T47D (cell line): ENCODE measurements around the gene RELN.

Experiments
- DNase-seq, 2 experiments: peaks; one replicate each; pipeline versions ENCODE4 v3.0.0 to v3.0.0-alpha.2; 2011 to 2012; ENCODE audit warnings: low read depth in 1 of 2, low spot score in 1 of 2
- JUND ChIP-seq: IDR thresholded peaks from 2 replicates; pipeline ENCODE4 v1.6.1; 2012; ENCODE audit warnings: low read depth
- in situ Hi-C: cut with HindIII; loops from 2 replicates; pipeline ENCODE4 v1.10.0; 2016; ENCODE audit warnings: low sequenced_read_pairs, low pct_unique_long_range_greater_than_20kb

The RELN gene

DNA sequence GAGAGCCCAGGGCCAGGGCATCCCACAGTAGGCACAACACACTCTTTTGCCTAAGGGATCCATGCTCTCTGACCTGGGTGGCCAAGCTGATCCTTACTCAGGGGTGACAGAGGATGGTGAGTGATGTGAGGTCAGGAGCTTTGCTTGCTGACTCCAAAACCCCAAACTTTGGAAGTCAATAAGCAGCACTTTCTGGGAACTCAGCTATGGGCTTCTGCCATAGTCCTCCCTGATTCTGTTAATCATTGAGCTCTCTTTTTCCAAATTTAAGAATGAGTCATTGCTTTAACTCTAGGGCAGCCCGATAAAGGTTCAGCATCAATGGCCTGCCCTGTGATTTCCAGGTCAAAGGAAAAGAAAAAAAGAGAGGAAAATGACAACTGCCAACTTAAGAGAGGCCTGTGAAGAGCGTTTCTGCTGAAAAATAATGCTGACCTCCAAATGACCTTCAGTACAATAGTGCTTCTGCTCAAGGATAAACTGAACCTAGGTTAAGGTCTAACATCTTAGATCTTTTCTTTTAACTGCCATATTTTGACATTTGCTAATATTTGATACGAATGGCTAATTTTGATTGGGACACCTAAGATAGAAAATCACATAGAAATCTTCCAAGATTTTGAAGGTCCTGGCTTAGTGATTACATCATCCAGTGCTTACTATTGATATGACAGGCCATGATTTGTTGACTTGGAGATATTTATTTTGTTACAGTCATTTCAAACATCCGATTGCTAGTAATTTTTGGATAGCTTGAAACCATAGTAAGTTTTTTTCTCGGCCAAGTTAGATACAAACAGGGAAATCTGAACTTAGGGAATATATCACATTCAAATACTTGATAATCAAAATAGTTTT lies 20.8 kb upstream of the RELN start:
- in situ Hi-C loops: no loop called here

DNA sequence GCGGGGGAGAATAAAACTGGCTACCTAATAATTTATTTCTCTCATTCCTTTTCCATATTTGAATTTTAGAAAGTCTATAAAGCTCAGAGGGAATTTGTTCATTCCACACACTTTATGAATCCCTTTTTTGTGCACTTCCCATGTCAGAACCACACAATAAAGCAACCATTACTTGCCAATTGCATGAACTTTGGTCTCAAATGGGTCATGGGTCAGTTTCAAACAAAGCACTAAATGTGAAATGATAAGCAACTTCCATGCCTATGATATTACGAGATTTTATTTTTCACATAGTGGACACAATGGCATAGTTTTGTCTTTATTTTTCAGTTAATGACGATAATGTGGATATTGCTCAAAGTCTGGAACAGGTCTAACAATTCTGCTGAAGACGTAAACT lies 18.6 kb upstream of the RELN start:
- in situ Hi-C loops: no loop called here
- no peak for DNase-seq
- no peak for TF ChIP-seq JUND

More for the DNA sequence above, 20.8 kb upstream of the RELN start:
- DNase-seq: no peak
- TF ChIP-seq JUND: no peak

DNA sequence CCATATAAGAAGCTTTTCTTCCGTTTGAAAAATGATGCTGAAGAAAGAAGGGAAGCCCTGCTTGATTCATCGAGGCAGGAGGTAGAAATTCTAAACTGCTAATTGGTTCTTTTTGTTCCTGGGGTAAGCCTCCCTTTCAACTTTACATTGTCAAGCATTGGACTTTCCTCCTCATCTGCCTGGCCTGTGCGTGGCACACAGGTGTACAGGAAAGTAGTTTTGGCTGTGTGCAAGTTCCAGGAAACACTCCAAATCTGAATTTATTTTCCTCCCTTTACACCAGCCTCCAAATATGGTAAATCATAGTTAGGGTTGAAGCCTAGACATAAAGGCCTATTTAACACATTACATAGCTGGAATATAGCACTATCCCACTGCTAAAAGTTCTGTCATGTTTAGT lies 18.2 kb upstream of the RELN start:
- TF ChIP-seq JUND: no peak
- in situ Hi-C loops: no loop called here
- DNase-seq: no peak

DNA sequence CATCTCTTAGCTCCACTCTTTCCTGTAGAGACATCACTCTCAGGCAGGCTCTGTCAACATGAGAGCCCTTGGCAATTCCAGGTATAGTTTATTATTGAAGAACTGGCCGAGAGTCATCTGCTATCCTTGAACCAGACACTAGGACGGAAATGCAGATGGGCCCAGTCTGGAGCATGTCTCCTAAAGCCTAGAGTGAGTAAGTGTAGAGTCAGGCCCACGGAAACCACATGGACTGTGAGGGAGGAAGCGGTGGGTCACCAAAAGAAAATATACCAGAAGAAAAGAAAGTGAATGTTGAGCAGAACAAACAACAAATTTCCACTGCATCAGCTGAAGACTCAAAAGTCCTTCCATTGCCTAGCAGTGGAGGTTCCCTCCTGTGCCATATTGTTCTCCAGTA lies 15.7 kb upstream of the RELN start:
- no peak for TF ChIP-seq JUND
- DNase-seq: no peak
- in situ Hi-C loops: no loop called here

DNA sequence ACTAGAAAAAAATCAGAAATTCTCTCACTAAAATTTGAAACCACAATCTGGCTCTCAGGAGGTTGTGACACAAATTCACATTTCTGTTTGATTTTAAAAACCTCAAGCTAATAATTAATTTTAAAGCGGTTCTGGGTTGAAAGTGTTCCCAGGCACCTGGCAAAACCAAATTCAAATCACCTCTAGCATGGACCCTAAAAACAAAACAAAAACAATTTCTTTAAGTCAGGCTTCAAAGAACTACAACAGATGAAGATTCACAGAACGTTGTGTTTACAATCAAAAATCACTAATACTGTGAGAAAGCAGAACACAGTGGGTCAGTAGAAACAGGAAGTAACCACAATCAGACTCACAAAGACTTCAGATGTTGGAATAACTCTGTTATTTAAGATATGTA lies 7.2 kb upstream of the RELN start:
- TF ChIP-seq JUND: no peak
- in situ Hi-C loops: no loop called here
- no peak for DNase-seq

DNA sequence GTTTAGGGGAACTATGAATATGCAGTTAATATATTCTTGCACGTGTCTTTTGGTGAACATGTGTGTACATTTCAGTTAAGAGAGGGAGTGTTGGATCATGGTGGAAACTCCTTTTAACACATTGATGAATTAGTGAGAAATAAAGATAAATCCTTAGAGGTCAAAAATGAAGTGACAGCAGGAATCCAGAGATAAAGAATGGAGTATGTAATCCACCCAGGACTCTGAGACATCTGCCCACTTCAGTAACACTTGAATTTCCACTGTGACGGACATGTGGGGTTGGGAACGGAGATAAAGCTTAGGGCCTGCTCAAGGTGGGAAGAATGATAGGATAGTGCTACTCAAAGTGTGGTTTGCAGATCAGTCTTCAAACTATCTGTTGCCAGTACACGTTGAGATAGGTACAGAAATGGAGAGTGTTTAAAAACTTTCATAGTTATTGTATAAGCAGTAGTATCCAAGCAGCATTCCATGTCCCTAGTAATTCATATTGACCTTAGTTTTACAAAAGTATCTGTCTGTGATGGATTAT lies 6.6 kb upstream of the RELN start:
- no peak for TF ChIP-seq JUND
- in situ Hi-C loops: no loop called here
- no peak for DNase-seq

DNA sequence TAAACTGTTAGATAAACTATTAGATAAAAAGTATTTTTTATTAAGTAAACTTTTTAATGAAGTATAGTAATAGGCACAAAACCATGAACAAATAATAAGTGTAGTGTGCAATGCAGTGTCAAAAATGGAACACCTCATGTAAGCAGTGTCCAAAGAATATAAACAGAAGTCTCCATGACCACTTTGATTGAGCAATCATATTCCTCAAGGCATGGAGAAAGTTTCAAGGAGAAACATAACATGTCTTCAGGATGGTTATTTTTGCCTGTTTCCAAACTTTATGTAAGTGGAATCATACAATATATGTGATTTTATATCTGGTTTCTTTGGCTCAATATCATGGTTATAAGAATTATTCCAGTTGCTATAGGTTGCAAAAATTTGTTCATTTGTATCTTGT lies 6.1 kb upstream of the RELN start:
- DNase-seq: no peak
- TF ChIP-seq JUND: no peak
- in situ Hi-C loops: no loop called here

DNA sequence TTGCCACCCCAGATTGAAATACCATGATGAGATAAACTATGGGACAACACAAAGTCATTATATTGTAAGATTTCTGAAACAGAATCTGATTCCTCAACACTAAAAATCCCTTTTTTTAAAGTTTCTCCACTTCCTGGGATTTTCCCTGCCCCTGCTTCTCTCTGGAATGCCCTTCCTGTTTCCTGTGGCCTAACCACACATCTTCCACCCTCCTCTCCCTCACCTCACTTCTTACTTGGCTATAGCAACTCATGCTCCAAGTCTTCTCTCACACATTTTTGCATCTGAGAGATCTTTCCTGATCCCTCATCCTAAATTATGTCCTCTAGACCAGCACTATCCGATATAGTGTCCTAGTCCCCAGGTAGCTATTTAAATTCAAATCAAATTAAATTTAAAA lies 4.1 kb upstream of the RELN start:
- no peak for DNase-seq
- no peak for TF ChIP-seq JUND
- in situ Hi-C loops: no loop called here

DNA sequence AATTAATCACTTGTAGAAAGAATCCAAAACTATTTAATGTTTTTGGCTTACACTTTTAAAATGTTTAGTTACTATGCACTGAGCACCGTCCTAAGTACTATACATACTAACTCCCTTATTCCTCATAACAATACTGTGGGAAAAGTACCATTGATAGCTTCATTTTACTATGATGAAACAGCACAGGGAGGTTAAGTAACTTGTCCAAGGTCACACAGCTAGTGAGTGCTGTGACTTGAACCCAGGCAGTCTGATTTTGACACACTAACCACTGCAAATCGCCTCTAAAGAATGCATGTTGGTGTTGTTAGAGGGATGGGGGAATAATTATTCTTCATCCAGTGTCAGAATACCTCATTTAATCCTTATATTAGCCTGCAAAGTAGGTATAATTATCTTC lies 1.9 kb upstream of the RELN start:
- no peak for TF ChIP-seq JUND
- in situ Hi-C loops: no loop called here
- no peak for DNase-seq

DNA sequence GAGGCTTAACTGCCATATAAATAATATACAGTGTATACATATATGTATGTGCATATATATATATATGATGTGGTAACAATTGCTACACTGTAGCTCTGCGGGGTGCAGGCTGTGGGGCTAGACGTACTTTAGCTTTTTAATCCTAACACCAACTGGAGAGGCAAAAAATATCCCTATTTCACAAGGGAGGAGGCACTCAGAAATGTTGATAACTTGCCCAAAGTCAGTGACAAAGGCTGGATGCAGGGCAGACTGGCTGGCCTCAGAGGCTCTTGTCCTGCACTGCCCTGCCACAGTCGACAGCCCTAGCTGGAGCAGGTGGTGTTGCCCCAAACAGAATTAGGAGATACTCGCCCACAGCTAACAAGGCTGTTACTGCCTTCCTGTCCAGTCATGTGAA lies 1.5 kb upstream of the RELN start:
- no peak for TF ChIP-seq JUND
- in situ Hi-C loops: no loop called here
- DNase-seq: no peak

DNA sequence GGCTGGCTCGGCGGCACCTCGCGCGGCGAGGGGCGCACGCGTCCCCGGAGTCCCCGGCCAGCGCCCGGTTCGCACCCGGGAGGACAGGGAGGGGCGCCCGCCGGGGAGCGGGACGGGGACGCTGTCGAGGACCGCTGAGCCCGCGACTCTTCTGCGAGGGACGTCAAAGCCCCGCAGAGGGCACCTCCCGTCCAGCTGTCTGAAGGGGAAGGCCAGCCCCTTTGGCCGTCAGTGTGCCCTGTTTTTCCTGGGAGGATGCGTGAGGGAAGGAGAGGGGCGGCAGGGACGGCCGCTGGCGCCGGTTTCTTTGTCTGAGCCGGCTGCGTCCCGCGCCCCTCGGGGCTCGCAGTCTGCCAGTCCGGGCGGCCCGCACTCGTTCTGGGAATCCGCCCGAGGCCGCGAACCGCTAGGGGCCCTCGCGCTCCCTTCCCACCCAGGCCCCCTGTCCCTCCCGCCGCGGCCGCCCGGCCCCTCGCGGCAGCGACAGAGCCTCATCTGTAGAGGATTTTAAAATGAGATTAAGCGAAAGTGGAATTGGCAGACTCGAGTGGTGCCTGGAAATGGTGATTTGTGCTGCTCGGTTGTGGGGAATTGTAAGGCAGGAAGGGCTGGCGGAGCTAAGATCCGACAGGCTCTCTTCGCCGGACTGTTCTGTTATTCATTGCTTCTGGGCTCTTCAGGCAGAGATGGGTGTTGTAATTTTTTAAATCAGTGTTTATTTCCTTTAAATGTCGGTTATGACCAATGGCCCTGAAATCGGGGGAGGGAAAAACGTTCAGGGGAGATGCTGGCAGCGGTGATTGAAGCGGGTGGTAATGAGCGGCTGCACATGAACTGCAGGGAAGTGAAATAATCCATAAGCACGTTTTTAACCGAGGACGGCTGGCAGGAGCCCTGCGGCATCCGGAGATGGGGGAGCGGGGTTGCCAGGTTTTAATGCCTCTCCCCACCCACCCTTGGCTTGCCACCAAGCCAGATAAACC lies 618 bp upstream of the RELN start:
- DNase-seq: no peak
- in situ Hi-C loops: no loop called here
- no peak for TF ChIP-seq JUND

DNA sequence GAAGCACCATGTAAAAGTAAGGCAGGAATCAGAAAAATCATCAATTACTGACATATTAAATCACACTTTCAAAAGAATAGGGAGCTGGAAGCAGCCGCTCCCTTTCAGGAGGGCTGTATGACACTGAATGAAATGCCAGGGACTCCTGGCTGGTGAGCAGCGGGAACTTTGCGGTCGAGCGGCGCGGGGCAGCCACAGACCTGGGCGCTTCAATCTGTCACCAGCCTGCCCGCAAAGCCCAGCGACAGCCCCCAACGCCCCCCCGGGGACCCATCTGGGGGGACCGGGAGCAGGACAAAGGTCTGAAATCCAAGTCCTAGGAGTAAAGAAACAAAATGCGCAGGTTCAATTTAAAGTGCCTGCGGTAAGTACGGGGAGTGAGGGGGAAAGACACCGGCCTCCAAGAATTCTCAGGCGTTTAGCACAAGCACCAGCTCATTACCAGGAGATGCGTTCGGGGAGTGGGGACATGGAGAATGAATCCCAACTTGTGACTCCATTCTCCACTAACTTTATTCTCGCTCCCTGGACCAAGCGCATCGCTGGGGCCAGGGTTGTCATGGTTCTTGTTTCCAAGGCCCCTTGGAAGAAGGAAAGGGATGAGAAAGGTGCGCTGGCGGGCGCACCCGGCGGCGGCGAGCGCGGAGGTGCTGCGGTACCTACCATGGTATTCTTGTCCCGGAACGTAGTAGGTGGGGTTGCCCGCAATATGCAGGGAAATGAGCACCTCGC lies 824 bp downstream of the RELN start:
- TF ChIP-seq JUND: no peak
- in situ Hi-C loops: no loop called here
- no peak for DNase-seq

DNA sequence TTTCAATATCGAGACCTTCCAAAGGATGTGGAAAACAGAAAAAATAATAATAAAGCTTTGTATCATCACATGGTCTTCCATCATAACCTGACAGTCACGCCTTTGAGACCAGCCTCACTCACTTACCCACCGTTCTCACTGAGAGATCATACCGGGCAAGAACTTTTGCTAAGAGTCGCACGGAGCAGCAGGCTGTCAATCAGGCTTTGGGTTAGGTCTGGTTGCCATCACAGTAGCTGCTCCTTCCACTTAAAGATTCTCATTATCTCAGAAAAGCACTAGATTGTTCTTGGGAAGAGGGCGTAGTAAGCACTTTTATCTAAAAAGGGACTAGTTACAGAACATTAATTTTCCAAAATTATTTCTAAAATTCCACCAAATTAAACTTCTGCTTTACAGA lies 2.0 kb downstream of the RELN start:
- no peak for DNase-seq
- no peak for TF ChIP-seq JUND
- in situ Hi-C loops: no loop called here
